Measurements from ENCODE around the gene ZNF841. TPM values are rescaled to one million over a fixed set of nuclear protein-coding genes. Genes with fewer than 3 reads are reported as not detected.
A peak's percentile ranks its signal among the peaks of the same experiment; 100 is the strongest.

Gene ZNF841
- total and polyA plus RNA-seq, 2 of the 8 experiments (the other 6 are each of a cell fraction or from before 2014, with no cell fraction given), result 4.1 to 17.9 TPM

- no peak for TF ChIP-seq ATF2 (IDR thresholded peaks at IDR 0.05; ENCODE audit: low read length)
- no peak; the same call in 1 of the 2 replicates for TF ChIP-seq TBP (IDR thresholded peaks at IDR 0.05; ENCODE audit: low read depth, low read length)
- no peak for TF ChIP-seq GTF2F1 (IDR thresholded peaks at IDR 0.05; ENCODE audit: borderline replicate concordance, low read depth, low read length)
- TF ChIP-seq, protein P1, sequence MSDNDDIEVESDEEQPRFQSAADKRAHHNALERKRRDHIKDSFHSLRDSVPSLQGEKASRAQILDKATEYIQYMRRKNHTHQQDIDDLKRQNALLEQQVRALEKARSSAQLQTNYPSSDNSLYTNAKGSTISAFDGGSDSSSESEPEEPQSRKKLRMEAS (IDR thresholded peaks at IDR 0.05), result peak; percentile 97
- TF ChIP-seq POLR2AphosphoS5 (IDR thresholded peaks at IDR 0.05; ENCODE audit: low read depth, low read length), result peak; percentile 68
- no peak for TF ChIP-seq NRF1 (IDR thresholded peaks at IDR 0.05; ENCODE audit: low read depth, low read length)
Measured at GRCh38 chr19:52138278-52138982, 42.9 kb upstream of the ZNF841 start (continued).

Measured in H1 (cell line).